ENCODE measurements around the gene RPRD1B. TPM values are rescaled to one million over a fixed set of nuclear protein-coding genes. Genes with fewer than 3 reads are reported as not detected.

Gene RPRD1B
- total and polyA plus RNA-seq, 2 of the 4 experiments (the other 2 are of a cell fraction): 8.4 to 9.9 TPM

- H3K4ac ChIP-seq (ENCODE audit: low read depth, low read length): no peak overlapping the region
- no peak overlapping the region for H3K27ac ChIP-seq (ENCODE audit: insufficient read depth, low read length)
- H3K4me2 ChIP-seq (ENCODE audit: low read depth, low read length): no peak overlapping the region
- no peak overlapping the region for H4K5ac ChIP-seq (ENCODE audit: low read depth, low read length)
- H3K4me3 ChIP-seq (ENCODE audit: insufficient read depth, low read depth, low read length): no peak overlapping the region
- peaks cover 66% of the 10 kb centered on the region for H3K36me3 ChIP-seq (ENCODE audit: control insufficient read depth, insufficient read depth, low read length)
- no peak overlapping the region for H4K8ac ChIP-seq (ENCODE audit: low read depth in 2 of 2, low read length in 2 of 2)
- WGBS, 2 experiments (ENCODE audit: extremely low coverage in 2 of 2, insufficient read length in 1 of 2): 81% methylated on average over 3 of the region's 26 CpGs; no CpG with 5 or more reads in 1 of the 2 experiments
- CTCF ChIA-PET: no interaction called here
- no peak overlapping the region for H4K91ac ChIP-seq (ENCODE audit: insufficient read depth, low read depth, low read length)
- no peak overlapping the region for H2BK120ac ChIP-seq (ENCODE audit: low read depth, low read length)
- H2AFZ ChIP-seq (replicated peaks; ENCODE audit: low read length, poor library complexity): no peak overlapping the region
- TF ChIP-seq MAFK (IDR thresholded peaks at IDR 0.05; ENCODE audit: low read depth, low read length) (no peak), CHD1 (IDR thresholded peaks at IDR 0.05; ENCODE audit: low read depth, low read length) (no peak), MXI1 (IDR thresholded peaks at IDR 0.05; ENCODE audit: borderline replicate concordance, low read depth, low read length) (no peak), FOS (IDR thresholded peaks at IDR 0.05; ENCODE audit: low read depth, low read length) (no peak), RFX5 (IDR thresholded peaks at IDR 0.05; ENCODE audit: low read depth, low read length) (no peak), RCOR1 (IDR thresholded peaks at IDR 0.05; ENCODE audit: insufficient replicate concordance, low read length) (no peak), USF2 (IDR thresholded peaks at IDR 0.05; ENCODE audit: low read depth, low read length) (no peak), MAZ (IDR thresholded peaks at IDR 0.05; ENCODE audit: borderline replicate concordance, low read depth, low read length) (no peak), RAD21 (IDR thresholded peaks at IDR 0.05; ENCODE audit: low read length) (no peak), SMC3 (IDR thresholded peaks at IDR 0.05; ENCODE audit: low read depth, low read length) (no peak), BHLHE40 (IDR thresholded peaks at IDR 0.05; ENCODE audit: low read depth, low read length) (no peak), ELK1 (IDR thresholded peaks at IDR 0.05; ENCODE audit: borderline replicate concordance, low read depth, low read length) (no peak), CEBPB (IDR thresholded peaks at IDR 0.05; ENCODE audit: low read depth, low read length) (no peak), NFE2L2 (IDR thresholded peaks at IDR 0.05; ENCODE audit: low read depth, low read length) (no peak), POLR2A (IDR thresholded peaks at IDR 0.05; ENCODE audit: low read depth, low read length) (no peak), CTCF (conservative IDR thresholded peaks at IDR 0.05; ENCODE audit: low read depth, low read length) (no peak)
- no peak overlapping the region for H2BK15ac ChIP-seq (ENCODE audit: low read depth, low read length)
- ATAC-seq (ENCODE audit: low read depth): no peak
- H3K9ac ChIP-seq (ENCODE audit: low read depth, low read length): no peak overlapping the region
- no TSS peak for BruUV-seq (replicated peaks)
- no peaks in the 10 kb centered on the region; the same call in 1 of the 2 replicates for H4K20me1 ChIP-seq (ENCODE audit: insufficient read depth, low read length)
- intact Hi-C loops (cut with micrococcal nuclease): no loop called here
- dilution Hi-C loops (cut with HindIII; ENCODE audit: low sequenced_read_pairs, unreplicated experiment): no loop called here
- H3K14ac ChIP-seq (replicated peaks; ENCODE audit: low read depth, low read length): no peak overlapping the region
- no peak for DNase-seq
- peaks cover 16% of the 10 kb centered on the region for H3K9me1 ChIP-seq (ENCODE audit: insufficient read depth, low read length)
- H3K27me3 ChIP-seq (ENCODE audit: control insufficient read depth, insufficient read depth, low read length): no peaks in the 10 kb centered on the region
- no peaks in the 10 kb centered on the region for H3K9me3 ChIP-seq (ENCODE audit: control insufficient read depth, insufficient read depth, low read length)
- peaks cover 0 to 7% of the 10 kb centered on the region in 2 experiments; a peak in 2 of 4 replicates for H3K79me1 ChIP-seq (ENCODE audit: low read depth in 1 of 2, low read length in 2 of 2)
- H3K4me1 ChIP-seq (ENCODE audit: control insufficient read depth, insufficient read depth, low read length): peaks cover 8% of the 10 kb centered on the region
- POLR2A ChIA-PET (ENCODE audit: unreplicated experiment): no interaction called here
- no peak overlapping the region for H2BK5ac ChIP-seq (ENCODE audit: low read depth, low read length, poor library complexity, severe bottlenecking)
- in situ Hi-C loops (cut with MboI; ENCODE audit: low sequenced_read_pairs): no loop called here
- peak overlapping the region; percentile 45 for H2AK9ac ChIP-seq (replicated peaks; ENCODE audit: low read depth, low read length, poor library complexity)
- no peak overlapping the region for H2BK20ac ChIP-seq (ENCODE audit: low read depth, low read length)
- no peak overlapping the region for H3K18ac ChIP-seq (ENCODE audit: low read depth, low read length)
- H3K23ac ChIP-seq (ENCODE audit: low read depth, low read length): no peak overlapping the region
- H3K56ac ChIP-seq (ENCODE audit: extremely low read depth, insufficient read depth, low read length): no peak overlapping the region
- no peak overlapping the region; the same call in 1 of the 2 replicates for H2AK5ac ChIP-seq (ENCODE audit: low read depth, low read length)
These were observed 98.8 kb downstream of the RPRD1B start for GRCh38 chr20:38132156-38132909.

Measured in IMR-90 (cell line).